ENCODE measurements around the gene CD37.
"Not testable (repeated sequence)": the region's sequence is repeated elsewhere in the genome, so short reads cannot be mapped to it uniquely, and the experiment has no call there.

The CD37 gene

GRCh38 chr19:49331187-49331586 is 4.0 kb upstream of the CD37 start:
- not testable (repeated sequence) for DNase-seq

- DNase-seq, result no peak
Measured at GRCh38 chr19:49331616-49332055, 3.6 kb upstream of the CD37 start.

GRCh38 chr19:49332691-49333417 is 2.4 kb upstream of the CD37 start:
- DNase-seq, result not testable (repeated sequence)

GRCh38 chr19:49333418-49333805 is 1.8 kb upstream of the CD37 start:
- DNase-seq, result no peak

GRCh38 chr19:49333811-49334288 is 1.4 kb upstream of the CD37 start:
- DNase-seq, result peak; percentile 40

GRCh38 chr19:49335784-49336481 is 727 bp downstream of the CD37 start:
- no peak for DNase-seq

- DNase-seq, result no peak
Measured at GRCh38 chr19:49336482-49337266, 1.5 kb downstream of the CD37 start.

GRCh38 chr19:49337267-49338022 is 2.2 kb downstream of the CD37 start:
- no peak for DNase-seq

GRCh38 chr19:49338023-49338677 is 2.9 kb downstream of the CD37 start:
- no peak for DNase-seq

GRCh38 chr19:49338691-49339300 is 3.6 kb downstream of the CD37 start:
- DNase-seq, result no peak

- DNase-seq, result no peak
Measured at GRCh38 chr19:49339301-49340068, 4.3 kb downstream of the CD37 start.

- no peak for DNase-seq
Measured at GRCh38 chr19:49340069-49340864, 5.1 kb downstream of the CD37 start.

- DNase-seq, result no peak
Measured at GRCh38 chr19:49340865-49341718, 5.9 kb downstream of the CD37 start.

- DNase-seq, result no peak
Measured at GRCh38 chr19:49342291-49342721, 7.1 kb downstream of the CD37 start.

- DNase-seq, result no peak
Measured at GRCh38 chr19:49343123-49343522, 7.9 kb downstream of the CD37 start.

GRCh38 chr19:49344505-49345423 is 9.6 kb downstream of the CD37 start:
- no peak for DNase-seq

GRCh38 chr19:49347191-49347590 is 12.0 kb downstream of the CD37 start:
- no peak for DNase-seq

GRCh38 chr19:49347835-49348234 is 12.6 kb downstream of the CD37 start:
- DNase-seq, result no peak

Measured in activated gamma-delta T cell (primary cell).